NCI-H526 (cell line): ENCODE measurements around the gene ASTE1.
"Not testable (repeated sequence)": the region's sequence is repeated elsewhere in the genome, so short reads cannot be mapped to it uniquely, and the experiment has no call there.

Source experiments
- DNase-seq, 2 experiments: peaks; one replicate each; lab custom pipeline; 2025; lab: John Stamatoyannopoulos, UW

Gene ASTE1, protein sequence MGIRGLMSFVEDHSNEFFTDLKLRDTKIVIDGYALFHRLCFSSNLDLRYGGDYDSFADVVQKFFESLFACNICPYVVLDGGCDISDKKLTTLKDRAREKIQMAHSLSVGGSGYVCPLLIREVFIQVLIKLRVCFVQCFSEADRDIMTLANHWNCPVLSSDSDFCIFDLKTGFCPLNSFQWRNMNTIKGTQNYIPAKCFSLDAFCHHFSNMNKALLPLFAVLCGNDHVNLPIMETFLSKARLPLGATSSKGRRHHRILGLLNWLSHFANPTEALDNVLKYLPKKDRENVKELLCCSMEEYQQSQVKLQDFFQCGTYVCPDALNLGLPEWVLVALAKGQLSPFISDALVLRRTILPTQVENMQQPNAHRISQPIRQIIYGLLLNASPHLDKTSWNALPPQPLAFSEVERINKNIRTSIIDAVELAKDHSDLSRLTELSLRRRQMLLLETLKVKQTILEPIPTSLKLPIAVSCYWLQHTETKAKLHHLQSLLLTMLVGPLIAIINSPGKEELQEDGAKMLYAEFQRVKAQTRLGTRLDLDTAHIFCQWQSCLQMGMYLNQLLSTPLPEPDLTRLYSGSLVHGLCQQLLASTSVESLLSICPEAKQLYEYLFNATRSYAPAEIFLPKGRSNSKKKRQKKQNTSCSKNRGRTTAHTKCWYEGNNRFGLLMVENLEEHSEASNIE

DNA sequence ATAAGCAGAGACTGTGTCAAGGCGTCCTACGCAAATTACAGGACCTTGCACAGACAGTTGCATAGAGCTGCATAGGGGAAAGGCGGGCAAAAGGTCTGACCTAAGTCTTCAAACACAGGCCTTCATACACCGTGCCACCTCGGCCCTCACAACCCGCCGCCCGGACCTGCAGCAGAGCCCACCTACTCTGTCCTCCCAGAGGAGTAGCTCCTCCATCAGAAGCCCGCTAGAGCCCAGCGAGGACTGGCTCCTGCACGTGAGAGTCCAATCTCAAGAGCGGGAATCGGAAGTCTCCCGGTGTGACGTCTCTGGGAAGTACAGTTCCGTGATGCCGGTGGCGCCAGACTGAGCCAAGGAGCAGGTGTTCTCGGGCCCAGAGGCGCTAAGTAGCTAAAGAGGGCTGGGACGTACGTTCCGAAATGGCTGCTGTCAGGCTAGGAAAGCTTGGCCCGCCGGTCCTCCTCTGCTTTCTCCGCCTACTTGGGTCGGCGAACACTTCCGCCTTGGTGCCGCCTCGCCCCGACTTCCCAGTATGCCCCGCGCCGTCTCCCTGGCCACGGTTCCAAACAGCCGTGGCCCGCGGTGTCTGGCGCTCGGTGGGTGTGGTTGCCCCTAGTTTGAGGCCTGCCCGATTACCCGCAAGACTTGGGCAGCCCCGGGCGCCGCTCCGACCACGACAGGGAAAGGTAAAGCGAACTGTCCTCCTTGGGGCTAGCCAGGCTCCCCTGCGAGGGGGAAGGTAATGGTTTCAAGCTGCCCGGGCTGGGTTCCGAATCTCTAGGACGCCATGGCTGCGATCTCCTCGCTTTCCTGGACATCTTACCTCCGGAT lies at the start of gene ASTE1, which contains the start of gene NEK11:
ASTE1 (minus strand) TSS at position 505 of the 831 bp plus-strand sequence. CDS start 1,519 bp downstream, outside the sequence.
NEK11 (plus strand) TSS at position 557 of the 831 bp plus-strand sequence. CDS start 2,832 bp downstream, outside the sequence.
- peak; percentile 67 to 90 for DNase-seq

DNA sequence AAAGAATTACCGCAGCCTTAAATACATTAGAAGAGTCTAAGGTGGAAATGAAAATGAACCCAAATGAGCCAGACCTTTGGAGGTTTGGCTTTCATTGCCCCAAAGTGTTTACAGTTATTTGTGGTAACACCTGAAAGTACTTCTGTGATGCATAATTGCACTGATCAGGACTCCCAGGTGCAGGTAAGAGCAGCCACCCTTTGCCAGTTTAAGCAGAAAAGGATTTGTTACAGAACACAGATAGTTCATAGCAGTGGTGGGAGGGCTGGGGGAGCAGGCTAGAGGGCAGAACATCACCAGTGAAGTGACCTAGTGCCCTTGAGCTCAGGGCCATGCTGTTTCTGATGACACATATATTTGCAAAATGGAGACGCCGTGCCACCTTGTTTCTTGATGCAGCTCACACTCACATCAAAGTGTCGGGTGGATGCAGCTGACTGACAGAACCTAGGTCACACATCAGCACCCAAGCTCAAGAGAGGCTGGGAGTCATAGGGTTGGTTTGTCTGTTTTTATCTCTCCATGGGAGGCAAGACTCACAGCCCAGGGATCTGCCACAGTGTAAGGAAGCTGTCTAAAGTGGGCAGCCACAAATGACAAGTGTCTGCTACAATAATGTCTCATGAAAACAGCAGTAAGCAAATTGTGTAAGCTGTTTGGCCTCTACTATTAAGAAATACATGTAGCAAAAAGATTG lies 49.2 kb upstream of the ASTE1 start:
- no peak for DNase-seq

DNA sequence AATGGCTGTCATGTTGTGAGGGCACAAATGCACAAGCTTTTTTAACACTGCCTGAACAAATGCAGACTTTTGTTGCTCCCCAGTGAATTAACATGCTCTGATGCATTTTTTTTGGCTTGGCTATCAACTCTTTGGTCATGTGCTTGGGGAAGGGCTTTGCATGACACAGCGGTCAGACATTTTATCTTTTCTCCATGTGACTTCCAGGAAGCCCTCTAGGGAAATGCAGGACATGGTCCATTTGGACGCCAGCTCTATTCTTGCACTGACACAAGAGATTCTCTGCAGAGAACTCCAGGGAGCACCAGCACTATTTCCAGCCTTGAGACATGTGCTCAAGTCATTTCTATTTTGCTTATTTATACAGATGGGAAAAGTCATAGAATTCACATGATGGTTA lies 46.2 kb upstream of the ASTE1 start:
- DNase-seq = no peak

DNA sequence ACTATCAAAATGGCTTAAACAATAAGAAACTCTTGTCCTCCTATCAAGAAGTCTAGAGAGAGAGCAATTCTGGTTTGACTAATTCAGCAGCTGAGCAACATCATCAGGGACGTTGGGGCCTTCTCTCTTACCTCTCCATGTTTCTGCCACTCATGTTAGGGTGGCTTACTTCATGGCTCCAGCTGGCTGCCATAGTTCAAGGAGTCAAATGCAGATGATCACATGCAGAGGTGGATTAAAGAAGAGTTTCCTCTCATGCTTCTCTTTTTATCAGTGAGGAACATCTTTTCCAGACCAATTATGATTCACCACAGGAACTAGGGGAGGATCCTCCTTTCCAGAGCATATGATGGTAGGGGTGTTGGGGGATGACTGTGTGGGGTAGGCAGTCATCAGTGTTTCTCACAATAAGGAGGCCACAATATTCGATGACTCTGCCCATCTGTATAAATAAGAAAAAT lies 45.5 kb upstream of the ASTE1 start:
- no peak for DNase-seq

DNA sequence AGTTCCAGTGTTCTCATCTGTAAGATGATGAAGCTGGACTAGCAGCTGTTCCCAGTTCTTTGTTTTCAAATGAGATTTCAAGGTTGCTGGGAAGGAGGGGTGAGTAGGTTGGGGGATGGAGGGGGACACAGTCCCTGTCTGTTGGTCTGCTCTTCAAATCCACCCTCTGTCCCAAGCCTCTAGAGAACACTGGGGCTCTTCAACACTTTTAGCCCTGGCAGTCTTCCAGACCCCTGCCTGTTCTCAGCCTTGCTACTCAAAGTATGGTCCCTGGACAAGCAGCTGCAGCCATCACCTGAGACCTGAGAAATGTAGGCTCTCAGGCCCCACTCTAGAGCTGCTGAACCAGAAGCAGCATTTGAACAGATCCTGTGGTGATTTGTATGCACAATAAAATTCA lies 41.4 kb upstream of the ASTE1 start:
- DNase-seq = no peak

DNA sequence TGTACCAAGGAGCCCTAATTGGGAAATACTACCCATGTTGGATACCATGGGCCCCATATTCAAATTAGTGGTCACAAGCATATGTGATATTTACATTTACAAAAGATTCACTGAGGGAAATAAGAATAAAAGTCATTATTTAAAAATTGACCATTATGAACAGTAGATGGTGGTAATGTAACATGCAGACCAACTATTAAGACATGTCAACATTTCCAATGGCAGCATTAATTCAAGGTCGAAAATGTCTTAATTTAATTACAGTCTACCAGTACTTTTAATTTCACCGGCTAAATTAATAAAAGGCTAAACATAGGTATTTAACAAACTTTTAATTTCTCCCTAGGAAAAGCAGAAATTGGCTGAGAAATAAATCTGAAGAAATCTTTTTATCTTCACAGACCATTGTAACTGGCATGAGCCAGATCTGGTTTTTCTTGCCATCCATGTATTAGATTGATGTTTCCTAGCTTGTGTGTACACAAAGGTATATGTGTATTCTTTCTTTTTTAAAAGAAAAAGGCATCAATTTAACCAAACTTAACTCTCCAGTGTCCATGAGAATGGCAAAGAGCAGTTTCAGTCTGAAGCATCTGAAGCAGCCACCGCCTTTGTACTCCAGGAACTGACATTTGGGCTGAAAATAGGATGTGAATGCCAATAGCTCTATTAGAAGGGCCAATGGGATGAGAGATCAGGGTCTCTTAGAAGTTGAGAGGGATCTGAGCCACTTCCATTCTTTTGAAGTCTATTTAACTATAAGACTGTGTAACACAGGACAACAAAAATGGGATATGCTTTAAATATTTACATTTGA lies 26.6 kb upstream of the ASTE1 start:
- DNase-seq = peak; percentile 24 to 57

DNA sequence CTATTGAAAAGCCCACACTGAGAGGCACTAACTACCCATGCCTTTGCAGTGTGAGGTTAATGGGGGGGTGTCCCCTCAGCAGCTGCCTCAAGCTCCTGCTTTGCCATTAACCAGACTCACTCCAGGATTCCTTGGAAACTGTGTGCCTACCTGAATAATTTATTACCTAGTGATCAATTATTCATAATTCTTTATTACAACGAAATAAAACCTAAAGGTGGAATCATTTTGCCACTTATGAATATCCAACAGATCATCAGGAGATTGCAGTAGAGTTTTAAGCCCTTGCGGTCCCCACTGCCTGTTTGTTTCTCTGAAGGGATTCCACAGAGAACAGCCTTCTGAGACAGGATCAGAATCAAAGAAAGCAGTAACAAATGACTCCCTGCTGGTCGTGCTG lies 23.4 kb upstream of the ASTE1 start:
- no peak for DNase-seq

DNA sequence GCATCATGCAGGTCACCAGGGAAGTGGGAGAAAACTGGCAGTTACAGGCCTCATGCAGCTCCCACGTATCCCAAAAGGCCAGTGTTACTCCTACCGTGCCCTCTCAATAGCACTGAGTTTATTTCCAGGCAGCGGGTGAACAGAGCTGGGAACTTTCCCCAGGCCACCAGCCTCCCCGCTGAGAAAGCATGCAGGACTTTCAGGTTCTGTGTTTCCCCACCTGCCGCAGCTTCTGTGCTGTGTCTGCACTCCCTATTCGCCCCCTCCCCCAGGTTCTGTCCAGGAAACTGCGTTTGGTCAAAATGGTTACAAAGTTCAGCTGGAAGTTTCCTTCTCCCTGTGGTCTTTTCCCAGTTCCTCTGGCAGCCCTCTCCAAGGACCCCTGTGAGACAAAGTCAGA lies 21.4 kb upstream of the ASTE1 start:
- no peak for DNase-seq

DNA sequence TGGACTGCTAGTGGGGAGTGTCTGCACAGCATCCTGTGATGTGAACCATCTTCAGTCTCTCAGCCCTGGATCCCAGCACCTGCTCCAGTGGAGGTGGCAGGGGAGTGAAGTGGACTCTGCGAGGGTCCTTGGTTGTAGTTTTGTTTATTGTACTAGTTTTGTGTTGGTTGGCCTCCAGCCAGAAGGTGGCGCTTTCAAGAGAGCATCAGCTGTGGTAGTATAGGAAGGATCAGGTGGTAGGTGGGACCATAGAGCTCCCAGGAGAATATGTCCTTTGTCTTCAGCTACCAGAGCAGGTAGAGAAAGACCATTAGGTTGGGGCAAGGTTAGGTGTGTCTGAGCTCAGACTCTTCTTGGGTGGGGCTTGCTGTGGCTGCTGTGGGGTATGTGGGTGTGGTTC lies 21.0 kb upstream of the ASTE1 start:
- no peak for DNase-seq

DNA sequence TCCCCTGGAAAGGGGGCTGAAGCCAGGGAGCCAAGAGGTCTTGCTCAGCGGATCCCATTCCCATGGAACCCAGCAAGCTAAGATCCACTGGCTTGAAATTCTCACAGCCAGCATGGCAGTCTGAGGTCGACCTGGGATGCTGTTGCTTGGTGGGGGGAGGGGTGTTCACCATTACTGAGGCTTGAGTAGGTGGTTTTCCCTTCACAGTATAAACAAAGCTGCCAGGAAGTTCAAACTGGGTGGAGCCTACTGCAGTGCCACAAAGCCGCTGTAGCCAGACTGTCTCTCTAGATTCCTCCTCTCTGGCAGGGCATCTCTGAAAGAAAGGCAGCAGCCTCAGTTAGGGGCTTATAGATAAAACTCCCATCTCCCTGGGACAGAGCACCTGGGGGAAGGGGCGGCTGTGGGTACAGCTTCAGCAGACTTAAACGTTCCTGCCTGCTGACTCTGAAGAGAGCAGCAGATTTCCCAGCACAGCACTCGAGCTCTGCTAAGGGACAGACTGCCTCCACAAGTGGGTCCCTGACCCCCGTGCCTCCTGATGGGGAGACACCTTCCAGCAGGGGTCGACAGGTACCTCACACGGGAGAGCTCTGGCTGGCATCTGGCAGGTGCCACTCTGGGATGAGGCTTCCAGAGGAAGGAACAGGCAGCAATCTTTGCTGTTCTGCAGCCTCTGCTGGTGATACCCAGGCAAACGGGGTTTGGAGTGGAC lies 15.8 kb upstream of the ASTE1 start:
- DNase-seq = not testable (repeated sequence)

DNA sequence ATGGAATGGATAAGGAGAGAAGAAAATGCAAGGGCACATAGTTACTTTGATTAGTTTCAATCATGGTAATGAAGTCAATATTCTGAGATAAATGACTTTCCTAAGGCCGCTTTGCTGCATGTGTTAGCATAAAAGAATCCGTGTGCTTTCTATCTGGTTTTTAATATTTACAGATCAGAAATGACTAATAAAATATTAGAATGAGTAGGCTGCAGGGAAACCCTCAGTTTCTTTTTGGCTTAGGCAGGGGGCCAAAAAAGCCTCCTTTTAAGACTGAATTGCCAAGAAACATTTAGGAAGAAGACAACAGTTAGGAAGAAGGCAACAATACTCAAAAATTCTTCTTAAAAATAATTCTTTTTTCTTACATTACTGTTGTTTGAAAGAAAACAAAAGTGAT lies 11.7 kb upstream of the ASTE1 start:
- no peak for DNase-seq

DNA sequence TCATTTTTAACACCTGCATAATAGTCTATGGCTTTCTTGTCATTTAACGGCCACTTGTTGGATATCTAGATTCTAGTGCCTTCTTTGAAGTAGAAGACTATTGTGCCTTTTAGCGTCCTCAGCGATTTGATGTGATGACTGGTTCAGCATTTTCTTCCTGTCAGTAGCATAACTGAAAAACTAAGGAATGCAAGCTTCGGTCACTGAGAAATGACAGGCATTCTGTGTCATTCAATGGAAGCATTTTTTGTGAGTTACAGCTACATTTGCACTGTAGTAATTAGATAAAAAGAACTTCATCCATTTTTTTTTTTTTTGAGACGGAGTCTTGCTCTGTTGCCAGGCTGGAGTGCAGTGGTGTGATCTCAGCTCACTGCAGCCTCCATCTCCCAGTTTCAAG lies 10.4 kb upstream of the ASTE1 start:
- DNase-seq = no peak

DNA sequence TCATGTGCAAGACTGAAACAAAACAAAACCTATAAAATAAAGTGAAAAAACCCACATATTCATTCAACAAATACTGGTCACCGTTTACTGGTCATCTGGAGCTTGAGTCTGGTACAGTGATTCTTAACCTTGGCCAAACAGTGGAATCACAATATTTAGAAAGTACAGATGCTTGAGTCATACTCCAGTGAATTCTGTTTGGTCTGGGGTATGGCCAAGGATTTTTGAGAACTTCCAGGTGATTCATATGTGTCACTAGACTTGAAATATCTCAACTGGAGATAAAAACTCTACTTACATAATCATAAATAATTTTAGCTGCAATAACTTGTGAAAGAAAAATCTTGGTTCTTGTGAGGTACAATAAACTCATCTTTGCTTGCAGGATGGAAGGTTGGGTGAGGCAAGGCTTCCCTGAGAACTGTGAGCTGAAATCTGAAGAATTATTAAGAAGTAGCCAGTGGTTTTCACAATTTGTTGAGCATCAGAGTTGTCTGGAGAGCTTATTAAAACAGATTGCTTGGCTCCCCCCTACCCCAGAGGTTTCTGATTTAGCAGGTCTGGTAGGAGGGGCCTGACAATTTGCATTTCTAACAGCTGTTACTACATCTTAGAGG lies 9.7 kb upstream of the ASTE1 start:
- DNase-seq = no peak

DNA sequence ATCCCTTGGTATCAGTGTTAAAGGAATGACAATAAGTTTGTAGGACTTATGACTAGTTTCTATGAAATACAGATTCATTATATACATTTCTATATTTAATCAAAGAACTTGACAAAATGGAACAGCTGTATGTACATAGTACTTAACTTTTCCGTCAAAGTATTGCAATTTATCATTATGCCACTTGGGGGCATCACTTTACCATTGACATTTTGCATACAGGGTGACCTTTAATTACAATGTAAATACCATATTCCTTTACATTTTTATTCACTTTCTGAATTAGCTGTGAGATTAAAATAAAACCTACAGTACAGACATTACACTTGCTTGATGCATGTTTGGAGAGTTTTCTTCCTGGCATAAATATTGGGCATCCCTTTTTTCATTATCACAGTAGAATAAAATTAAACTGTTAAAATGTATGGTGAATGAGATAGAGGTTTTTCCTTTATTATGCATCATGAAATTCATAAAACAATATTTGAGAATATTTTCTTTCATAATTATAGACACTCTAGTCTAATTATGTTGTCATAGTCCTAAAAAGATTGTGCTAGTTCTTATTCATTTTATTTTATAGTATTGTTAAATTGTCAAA lies 7.0 kb upstream of the ASTE1 start:
- DNase-seq = peak; percentile 24 to 75

DNA sequence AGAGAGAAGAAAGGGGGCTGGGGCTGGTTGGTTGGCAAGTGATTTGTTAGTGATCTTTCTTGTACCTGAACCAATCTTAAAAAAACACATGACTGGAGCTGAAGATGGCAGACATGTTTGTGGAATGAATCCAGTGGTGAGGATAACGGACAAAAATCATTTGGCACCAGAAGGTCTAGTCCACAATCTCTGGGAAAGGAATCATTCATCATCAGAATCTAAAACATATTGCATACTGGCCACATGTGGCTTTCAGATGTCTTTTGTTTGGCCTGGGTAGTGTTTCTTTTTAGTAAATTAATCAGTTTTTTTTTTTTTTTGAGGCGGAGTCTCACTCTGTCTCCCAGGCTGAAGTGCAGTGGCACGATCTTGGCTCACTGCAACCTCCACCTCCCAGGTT lies 5.0 kb upstream of the ASTE1 start:
- DNase-seq = no peak

DNA sequence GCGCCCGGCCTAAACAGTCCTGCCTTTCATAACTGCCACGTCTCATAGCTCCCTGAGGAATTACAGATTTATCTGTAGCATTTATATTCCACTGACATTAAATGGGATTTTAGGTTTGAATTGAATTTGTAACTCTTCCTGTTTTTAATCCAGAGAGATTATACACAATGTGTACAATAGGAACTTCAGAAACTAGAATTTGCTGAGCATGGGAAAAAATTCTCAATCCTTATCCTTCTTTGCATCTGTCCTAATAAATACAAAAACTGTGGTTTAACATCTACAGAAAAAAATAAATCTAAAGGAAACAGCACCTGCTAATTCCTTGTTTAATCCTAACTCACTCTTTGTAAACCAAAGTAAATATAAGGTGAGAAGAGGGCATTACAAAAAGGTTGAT lies 2.2 kb upstream of the ASTE1 start:
- DNase-seq = no peak

DNA sequence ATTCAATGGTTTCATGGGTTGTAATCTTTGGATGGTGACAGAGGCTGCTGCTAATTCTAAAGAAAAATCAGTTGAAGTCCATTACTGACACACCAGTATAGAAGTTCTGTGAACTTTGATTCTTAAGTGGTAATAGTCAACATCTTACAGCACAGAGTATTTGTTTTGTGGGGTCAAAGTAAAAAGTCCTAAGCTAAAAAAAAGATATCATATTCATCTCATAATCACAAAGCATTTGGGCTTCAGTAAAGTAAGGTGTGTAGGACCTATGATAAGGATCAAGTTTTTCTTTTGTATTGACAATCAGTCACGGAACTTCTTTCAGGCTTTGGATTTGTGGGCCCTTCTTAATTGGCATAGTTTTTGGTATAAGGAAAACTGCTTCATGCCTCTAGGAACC lies 1.1 kb downstream of the ASTE1 start:
- DNase-seq = no peak

DNA sequence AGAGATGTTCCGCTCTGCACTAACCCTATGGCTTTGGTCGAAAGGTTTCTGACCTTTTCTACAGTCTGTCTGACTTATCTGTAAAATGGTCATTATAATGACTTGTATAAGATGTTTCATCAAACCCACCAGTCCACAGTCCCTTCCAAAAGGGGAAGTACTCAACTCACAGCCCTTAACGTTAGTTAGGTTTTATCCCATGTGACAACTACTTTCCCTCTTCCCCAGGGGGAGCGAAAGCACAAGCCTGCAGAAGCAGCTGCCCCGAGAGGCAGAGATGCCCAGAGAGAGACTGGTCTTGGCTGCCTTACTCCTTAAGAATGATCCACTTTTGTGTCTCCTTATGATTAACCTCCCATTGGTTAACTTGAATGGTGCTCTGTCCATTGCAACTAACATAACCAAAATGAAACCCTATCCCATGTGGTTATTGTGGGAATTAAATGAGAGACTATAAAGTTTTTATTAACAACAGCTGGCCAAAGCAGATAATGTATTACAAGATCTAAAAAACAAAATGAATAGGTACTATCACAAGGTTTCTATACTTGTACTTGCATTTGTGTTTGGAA lies 6.4 kb downstream of the ASTE1 start:
- DNase-seq = no peak

DNA sequence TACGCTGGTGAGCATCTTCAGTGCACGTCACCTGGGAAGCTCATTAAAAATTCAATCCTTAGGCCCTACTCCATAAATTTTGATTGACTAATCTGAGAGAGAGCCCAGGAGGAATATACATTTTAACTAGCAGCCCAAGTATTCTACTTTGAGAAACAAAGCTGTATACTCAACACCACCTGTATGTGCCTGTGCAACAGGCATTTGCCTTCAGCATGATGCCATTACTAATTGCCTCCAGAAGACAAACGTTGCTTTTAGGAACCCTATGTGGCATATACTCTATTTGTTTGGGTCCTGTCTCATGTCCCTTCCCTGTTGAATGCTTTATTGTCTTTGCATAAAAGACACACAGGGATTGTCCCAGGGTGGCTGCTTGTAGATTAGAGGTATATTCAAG lies 7.7 kb downstream of the ASTE1 start:
- DNase-seq = no peak
